Ishikawa (cell line): ENCODE data around the gene NKAIN2.

Experiments
- CEBPB ChIP-seq: IDR thresholded peaks from 2 replicates; pipeline ENCODE4 v1.6.1; 2012
- CREB1 ChIP-seq: IDR thresholded peaks from 2 replicates; pipeline ENCODE4 v1.6.1; 2012; ENCODE audit warnings: low read depth
- EP300 ChIP-seq: IDR thresholded peaks from 2 replicates; pipeline ENCODE4 v1.6.1; 2012; ENCODE audit warnings: borderline replicate concordance
- FOXM1 ChIP-seq: IDR thresholded peaks from 2 replicates; pipeline ENCODE4 v1.6.1; 2012; ENCODE audit warnings: low read depth, borderline replicate concordance
- NFIC ChIP-seq: IDR thresholded peaks from 2 replicates; pipeline ENCODE4 v1.6.1; 2012
- RAD21 ChIP-seq: IDR thresholded peaks from 2 replicates; pipeline ENCODE4 v1.6.1; 2012; ENCODE audit warnings: low read depth
- TAF1 ChIP-seq: IDR thresholded peaks from 2 replicates; pipeline ENCODE4 v1.6.1; 2012; ENCODE audit warnings: low read depth, mild to moderate bottlenecking
- TCF12 ChIP-seq: IDR thresholded peaks from 2 replicates; pipeline ENCODE4 v1.6.1; 2012; ENCODE audit warnings: low read depth
- YY1 ChIP-seq: IDR thresholded peaks from 2 replicates; pipeline ENCODE4 v1.6.1; 2012; ENCODE audit warnings: low read depth
- ZBTB7A ChIP-seq: IDR thresholded peaks from 2 replicates; pipeline ENCODE4 v1.6.1; 2012; ENCODE audit warnings: low read depth
- TF ChIP-seq, protein P1 (sequence below): IDR thresholded peaks from 2 replicates; pipeline ENCODE4 v1.6.1; 2012

DNA sequence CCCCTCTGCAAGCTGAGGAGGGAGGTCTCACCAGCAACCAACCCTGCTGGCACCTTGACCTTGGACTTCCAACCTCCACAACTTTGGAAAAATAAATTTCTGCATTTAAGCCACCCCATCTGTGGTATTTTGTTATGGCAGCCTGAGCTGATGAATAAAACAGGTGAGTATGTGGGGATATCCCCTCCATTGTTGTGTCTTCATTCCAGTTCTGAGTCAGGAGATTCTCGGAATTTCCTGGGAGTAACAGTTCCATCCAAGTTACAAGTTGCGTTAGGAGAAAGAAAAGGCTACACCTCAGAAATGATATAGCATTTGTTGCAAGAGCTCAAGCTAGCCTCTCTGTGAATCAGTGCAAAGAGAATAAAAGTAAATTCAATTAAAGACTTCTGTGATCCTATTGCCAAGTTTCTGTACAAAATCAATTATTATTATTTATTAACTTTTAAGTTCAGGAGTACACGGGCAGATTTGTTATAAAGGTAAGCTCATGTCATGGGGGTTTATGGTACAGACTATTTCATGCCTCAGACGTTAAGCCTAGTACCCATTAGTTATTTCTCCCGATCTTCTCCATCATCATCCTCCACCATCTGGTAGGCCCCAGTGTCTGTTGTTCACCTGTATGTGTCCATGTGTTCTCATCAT, 153.0 kb downstream of the NKAIN2 start:
- TF ChIP-seq TAF1 = no peak
- TF ChIP-seq CEBPB = no peak
- TF ChIP-seq CREB1 = no peak
- TF ChIP-seq, protein P1, sequence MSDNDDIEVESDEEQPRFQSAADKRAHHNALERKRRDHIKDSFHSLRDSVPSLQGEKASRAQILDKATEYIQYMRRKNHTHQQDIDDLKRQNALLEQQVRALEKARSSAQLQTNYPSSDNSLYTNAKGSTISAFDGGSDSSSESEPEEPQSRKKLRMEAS = no peak
- no peak for TF ChIP-seq EP300
- no peak for TF ChIP-seq TCF12
- TF ChIP-seq RAD21 = no peak
- no peak for TF ChIP-seq ZBTB7A
- TF ChIP-seq NFIC = no peak
- no peak for TF ChIP-seq FOXM1
- TF ChIP-seq YY1 = no peak
